ENCODE measurements around the gene SCN2A. TPM values are rescaled to one million over a fixed set of nuclear protein-coding genes. Genes with fewer than 3 reads are reported as not detected.
A peak's percentile ranks its signal among the peaks of the same experiment; 100 is the strongest.

SCN2A gene
- total and polyA plus RNA-seq, 3 donors from 2014 or later = 0.57 to 1.7 (median 1.5) TPM

DNA sequence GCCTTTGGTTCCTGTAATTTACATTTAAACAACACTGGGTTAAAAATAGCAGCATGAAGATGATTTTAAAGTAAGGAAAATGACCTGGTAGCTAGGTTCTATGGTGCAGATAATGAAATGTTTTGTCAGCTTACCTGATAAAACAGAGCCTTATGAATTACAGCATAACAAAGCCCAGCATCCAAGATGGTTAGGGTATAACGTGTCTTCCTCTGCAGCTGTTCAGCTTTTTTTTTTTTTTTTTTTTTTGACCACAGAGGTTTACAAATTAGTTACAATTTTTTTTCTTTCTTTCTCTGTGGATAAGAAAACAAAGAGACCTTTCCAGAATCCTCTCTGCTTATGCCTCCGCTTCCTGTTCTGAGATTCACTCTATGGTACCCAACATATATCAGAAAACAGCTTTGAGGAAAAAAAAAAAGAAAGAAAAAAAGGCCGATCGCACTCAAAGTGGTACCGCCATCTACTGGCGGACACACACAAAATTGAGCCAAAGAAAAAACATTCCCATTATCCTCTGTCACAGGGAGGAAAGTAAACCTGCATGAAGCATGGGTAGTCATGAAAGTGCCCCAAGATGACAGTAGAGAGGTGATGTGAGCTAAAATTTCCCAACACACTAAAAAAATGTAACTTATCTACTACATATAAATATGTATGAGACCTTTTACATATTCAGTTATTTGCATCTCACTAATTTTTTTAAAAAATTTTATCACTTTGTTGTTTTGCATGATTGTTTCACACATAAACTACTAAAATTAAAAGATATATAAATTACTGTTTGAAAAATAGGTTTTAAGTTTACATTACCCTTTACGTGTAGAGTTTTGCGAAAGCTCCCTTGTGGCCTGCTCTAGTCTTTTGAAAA, 35.3 kb upstream of the SCN2A start, which contains the start of gene SCN3A:
SCN3A (minus strand) TSS at position 362 of the 871 bp plus-strand sequence. CDS start 27,656 bp downstream, outside the sequence.
- H3K9me3 ChIP-seq = no peaks in the 10 kb centered on the region
- peak; percentile 47 for DNase-seq

DNA sequence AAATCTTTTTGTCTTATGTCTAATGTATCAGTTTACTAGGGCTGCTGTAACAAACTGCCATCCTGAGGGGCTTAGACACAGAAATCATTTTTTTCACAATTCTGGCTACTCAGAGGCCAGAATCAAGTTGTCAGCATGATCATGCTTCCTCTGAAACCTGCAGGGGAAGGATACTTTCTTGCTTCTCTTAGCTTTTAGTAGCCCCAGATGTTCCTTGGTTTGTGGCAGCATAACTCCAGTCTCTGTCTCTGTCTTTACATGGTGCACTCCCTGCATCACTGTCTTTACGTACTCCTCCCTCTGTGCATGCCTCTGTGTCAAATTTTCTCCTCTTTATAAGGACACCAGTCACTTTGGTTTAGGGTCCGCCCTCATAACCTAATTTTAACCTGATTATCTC, 33.3 kb upstream of the SCN2A start:
- Histone ChIP-seq H3K27ac (no peak overlapping the region), H3K27me3 (no peaks in the 10 kb centered on the region), H3K4me1 (no peaks in the 10 kb centered on the region), H3K4me3 (no peak overlapping the region), H3K36me3 (ENCODE audit: low read depth, missing control alignments) (no peaks in the 10 kb centered on the region), H3K9me3 (no peaks in the 10 kb centered on the region)
- WGBS, 2 donors = 90 to 94% methylated on average over 2 of the region's 2 CpGs
- intact Hi-C loops (cut with DNase I; ENCODE audit: low total_unique reads) = loop anchor here (10.0 kb wide), 1 partner anchor 191 kb away; no protein-coding TSS in a partner anchor
- no peak for DNase-seq
- TF ChIP-seq, protein P1, sequence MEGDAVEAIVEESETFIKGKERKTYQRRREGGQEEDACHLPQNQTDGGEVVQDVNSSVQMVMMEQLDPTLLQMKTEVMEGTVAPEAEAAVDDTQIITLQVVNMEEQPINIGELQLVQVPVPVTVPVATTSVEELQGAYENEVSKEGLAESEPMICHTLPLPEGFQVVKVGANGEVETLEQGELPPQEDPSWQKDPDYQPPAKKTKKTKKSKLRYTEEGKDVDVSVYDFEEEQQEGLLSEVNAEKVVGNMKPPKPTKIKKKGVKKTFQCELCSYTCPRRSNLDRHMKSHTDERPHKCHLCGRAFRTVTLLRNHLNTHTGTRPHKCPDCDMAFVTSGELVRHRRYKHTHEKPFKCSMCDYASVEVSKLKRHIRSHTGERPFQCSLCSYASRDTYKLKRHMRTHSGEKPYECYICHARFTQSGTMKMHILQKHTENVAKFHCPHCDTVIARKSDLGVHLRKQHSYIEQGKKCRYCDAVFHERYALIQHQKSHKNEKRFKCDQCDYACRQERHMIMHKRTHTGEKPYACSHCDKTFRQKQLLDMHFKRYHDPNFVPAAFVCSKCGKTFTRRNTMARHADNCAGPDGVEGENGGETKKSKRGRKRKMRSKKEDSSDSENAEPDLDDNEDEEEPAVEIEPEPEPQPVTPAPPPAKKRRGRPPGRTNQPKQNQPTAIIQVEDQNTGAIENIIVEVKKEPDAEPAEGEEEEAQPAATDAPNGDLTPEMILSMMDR (IDR thresholded peaks at IDR 0.05) = no peak
- TF ChIP-seq POLR2A (IDR thresholded peaks at IDR 0.05) = no peak

More for the DNA sequence above, 35.3 kb upstream of the SCN2A start, which contains the start of gene SCN3A:
- intact Hi-C loops (cut with DNase I; ENCODE audit: low total_unique reads) = loop anchor here (10.0 kb wide), 1 partner anchor 189 kb away; no protein-coding TSS in a partner anchor
- WGBS, 2 donors = 16 to 28% methylated on average over 8 of the region's 8 CpGs
- no peaks in the 10 kb centered on the region for H3K27me3 ChIP-seq
- no peak for TF ChIP-seq POLR2A (IDR thresholded peaks at IDR 0.05)
- TF ChIP-seq, protein P1 (IDR thresholded peaks at IDR 0.05) = peak; percentile 37 to 74 (median 46)
- no peak within 1 kb of the TSS for H3K27ac ChIP-seq
- H3K36me3 ChIP-seq (ENCODE audit: low read depth, missing control alignments) = no peaks in the 10 kb centered on the region
- H3K4me1 ChIP-seq = no peaks in the 10 kb centered on the region
- no peak within 1 kb of the TSS for H3K4me3 ChIP-seq

DNA sequence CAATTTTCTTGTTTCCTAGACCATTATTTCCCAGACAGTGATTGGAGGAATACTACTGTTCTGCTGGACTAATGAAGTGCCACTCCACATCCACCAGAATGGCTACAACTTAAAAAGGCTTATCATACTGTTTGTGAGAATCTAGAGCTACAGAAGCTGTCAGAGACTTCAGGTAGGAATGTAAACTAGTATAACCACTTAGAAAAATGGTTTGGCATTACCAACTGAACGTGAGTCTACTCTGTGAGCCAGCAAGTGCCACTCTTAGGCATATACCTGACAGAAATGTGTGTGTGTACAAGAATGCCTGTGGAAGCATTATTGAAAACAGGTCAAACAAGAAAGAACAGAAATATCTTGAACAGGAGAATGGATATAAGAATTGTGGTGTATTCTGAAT, 31.1 kb upstream of the SCN2A start:
- Histone ChIP-seq H3K4me1 (no peaks in the 10 kb centered on the region), H3K4me3 (no peak overlapping the region), H3K27ac (no peak overlapping the region), H3K27me3 (no peaks in the 10 kb centered on the region), H3K36me3 (ENCODE audit: low read depth, missing control alignments) (no peaks in the 10 kb centered on the region), H3K9me3 (no peaks in the 10 kb centered on the region)
- WGBS, 2 donors = 90 to 92% methylated on average over 1 of the region's 1 CpG
- DNase-seq = no peak
- intact Hi-C loops (cut with DNase I; ENCODE audit: low total_unique reads) = loop anchor here (10.0 kb wide), 1 partner anchor 193 kb away; no protein-coding TSS in a partner anchor
- no peak for TF ChIP-seq POLR2A (IDR thresholded peaks at IDR 0.05)
- TF ChIP-seq, protein P1 (IDR thresholded peaks at IDR 0.05) = no peak

DNA sequence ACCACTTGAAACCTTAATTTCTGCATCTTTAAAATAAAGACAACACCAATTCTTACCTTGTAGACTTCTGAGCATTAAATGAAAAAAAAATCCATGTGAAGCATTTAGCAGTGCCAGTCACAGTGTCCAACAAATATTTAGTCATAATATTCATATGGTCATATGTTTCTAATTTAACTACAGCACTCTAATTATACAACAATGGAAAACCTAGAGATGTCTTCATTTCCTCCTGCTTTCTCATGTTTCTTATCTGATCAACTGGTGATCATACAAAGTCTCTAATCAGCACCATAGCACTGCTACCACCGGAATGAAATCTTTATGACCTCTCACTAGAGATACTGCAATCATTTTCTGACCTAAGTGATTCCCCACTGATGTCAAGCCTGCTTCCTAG, 25.1 kb upstream of the SCN2A start:
- Histone ChIP-seq H3K27me3 (no peaks in the 10 kb centered on the region), H3K27ac (no peak overlapping the region), H3K4me1 (no peaks in the 10 kb centered on the region), H3K36me3 (ENCODE audit: low read depth, missing control alignments) (no peaks in the 10 kb centered on the region), H3K9me3 (no peaks in the 10 kb centered on the region), H3K4me3 (no peak overlapping the region)
- intact Hi-C loops (cut with DNase I; ENCODE audit: low total_unique reads) = no loop called here
- TF ChIP-seq, protein P1 (IDR thresholded peaks at IDR 0.05) = no peak
- no peak for TF ChIP-seq POLR2A (IDR thresholded peaks at IDR 0.05)
- no peak for DNase-seq
- 55 to 59% methylated on average over 1 of the region's 1 CpG for WGBS, 2 donors

All from testis (tissue), 3 donors.